Measurements from ENCODE around the gene NAA16.
A peak's percentile ranks its signal among the peaks of the same experiment; 100 is the strongest.

Gene NAA16

DNA sequence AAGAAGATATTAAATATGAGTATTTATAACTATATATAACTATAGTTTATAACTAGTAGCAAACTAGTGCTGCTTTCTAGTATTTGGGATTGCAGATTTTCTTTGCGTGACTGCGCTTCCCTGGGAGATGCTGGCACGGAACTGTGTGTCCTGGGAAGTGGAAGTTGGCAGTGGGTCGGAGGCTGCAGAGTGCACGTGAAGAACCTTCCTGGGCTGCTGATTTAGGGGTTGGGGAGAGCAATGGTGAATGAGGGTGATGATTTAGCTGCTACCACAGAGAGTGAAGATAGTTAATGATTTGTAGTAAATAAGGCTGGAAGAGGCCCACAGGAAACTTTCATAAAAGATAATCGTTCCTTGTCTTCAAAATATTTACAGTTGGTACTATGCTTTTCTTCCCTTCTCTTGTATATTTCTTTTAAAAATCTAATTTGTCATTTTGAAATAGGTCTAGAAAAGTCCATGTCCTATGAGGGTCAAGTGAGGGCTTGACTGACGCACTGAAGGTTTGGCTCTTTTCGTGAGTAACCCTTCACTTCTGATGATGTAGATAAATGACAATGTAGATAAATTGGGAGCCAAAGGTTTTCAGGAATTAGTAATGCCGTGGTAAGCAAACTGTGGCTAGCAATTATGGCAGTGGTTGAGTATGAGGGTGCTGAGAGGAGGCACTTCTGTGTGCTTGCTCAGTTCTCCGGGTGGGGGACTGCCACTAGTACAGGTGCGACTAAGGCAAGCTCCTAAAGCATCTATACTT lies 3.0 kb upstream of the NAA16 start:
- TF ChIP-seq, protein P1, sequence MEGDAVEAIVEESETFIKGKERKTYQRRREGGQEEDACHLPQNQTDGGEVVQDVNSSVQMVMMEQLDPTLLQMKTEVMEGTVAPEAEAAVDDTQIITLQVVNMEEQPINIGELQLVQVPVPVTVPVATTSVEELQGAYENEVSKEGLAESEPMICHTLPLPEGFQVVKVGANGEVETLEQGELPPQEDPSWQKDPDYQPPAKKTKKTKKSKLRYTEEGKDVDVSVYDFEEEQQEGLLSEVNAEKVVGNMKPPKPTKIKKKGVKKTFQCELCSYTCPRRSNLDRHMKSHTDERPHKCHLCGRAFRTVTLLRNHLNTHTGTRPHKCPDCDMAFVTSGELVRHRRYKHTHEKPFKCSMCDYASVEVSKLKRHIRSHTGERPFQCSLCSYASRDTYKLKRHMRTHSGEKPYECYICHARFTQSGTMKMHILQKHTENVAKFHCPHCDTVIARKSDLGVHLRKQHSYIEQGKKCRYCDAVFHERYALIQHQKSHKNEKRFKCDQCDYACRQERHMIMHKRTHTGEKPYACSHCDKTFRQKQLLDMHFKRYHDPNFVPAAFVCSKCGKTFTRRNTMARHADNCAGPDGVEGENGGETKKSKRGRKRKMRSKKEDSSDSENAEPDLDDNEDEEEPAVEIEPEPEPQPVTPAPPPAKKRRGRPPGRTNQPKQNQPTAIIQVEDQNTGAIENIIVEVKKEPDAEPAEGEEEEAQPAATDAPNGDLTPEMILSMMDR (IDR thresholded peaks at IDR 0.05) = no peak
- no peaks in the 10 kb centered on the region for H3K27me3 ChIP-seq
- H3K27ac ChIP-seq = no peak overlapping the region
- no peaks in the 10 kb centered on the region for H3K36me3 ChIP-seq
- intact Hi-C loops (cut with DNase I; ENCODE audit: low total_unique reads) = no loop called here
- no peak overlapping the region for H3K4me3 ChIP-seq
- no peaks in the 10 kb centered on the region for H3K9me3 ChIP-seq
- no peak for DNase-seq
- peaks cover 0 to 5% (median 2%) of the 10 kb centered on the region in 4 donors for H3K4me1 ChIP-seq

DNA sequence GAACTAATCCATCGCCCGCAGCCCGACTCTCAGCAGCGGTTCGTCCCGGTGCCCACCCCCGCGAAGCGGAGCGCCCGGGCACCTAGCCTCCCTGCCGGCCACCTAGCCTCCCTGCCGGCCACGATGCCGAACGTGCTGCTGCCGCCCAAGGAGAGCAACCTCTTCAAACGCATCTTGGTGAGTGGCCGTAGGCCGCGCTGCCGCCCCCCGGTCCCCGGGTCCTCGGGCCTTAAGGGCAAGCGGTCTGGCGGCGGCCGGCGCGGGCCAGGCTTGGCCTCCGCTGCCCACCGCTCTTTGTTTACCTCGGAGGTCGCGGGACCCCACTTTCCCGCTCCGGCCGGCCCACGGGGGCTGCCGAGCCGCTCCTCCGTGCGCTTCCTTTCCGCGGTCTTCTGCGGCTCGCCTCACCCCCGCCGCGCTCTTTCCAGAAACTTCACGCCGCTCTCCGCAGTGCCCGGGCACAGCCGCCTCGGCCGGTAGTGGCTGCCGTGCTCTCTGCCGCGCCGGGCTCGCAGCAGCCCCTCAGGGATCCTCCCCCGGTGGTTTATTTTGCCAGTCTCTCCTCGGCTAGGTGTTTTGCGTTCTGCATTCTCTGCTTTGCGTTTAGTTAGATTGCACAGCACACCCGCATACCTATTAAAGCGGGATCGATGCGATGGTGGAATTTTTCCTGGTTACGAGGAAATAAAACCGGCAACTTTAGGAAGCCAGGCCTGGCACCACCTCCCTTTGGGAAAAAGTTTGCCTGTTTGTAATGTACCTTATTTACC lies 524 bp downstream of the NAA16 start:
- Histone ChIP-seq H3K4me3 (peak overlapping the region; percentile 91 to 97), H3K4me1 (peaks cover 0 to 34% (median 17%) of the 10 kb centered on the region in 4 donors), H3K36me3 (peaks cover 0 to under 1% (median 0%) of the 10 kb centered on the region in 3 donors), H3K27ac (peak overlapping the region; percentile 95 to 97), H3K27me3 (no peaks in the 10 kb centered on the region), H3K9me3 (no peaks in the 10 kb centered on the region)
- TF ChIP-seq, protein P1 (IDR thresholded peaks at IDR 0.05) = peak in 1 of 2 experiments; percentile 17
- intact Hi-C loops (cut with DNase I; ENCODE audit: low total_unique reads) = loop anchor here (2.0 kb wide), 1 partner anchor 51 kb away; no protein-coding TSS in a partner anchor
- DNase-seq = peak; percentile 22 to 65

DNA sequence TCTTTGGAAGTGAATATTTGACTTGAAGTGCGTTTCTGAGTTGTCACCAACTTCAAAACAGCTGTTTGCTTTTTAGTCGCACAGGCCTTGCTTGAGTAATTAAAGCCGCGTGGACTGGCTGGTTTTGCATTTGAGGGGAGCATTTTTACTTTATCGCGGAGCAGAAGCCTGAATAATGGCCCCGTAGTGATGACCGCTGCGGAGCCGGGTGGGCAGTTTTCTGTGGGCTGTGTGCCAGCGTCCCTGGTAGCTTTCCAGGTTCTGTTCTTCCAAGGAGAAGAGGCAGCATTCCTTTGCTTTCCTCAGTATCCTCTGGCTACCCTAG lies 1.1 kb downstream of the NAA16 start:
- Histone ChIP-seq H3K36me3 (peaks cover 0 to 6% (median 0%) of the 10 kb centered on the region in 3 donors), H3K9me3 (no peaks in the 10 kb centered on the region), H3K4me1 (peaks cover 0 to 34% (median 17%) of the 10 kb centered on the region in 4 donors), H3K27me3 (no peaks in the 10 kb centered on the region), H3K4me3 (peak overlapping the region; percentile 91 to 97), H3K27ac (peak overlapping the region; percentile 95 to 97)
- DNase-seq = peak in 1 of 2 donors; percentile 28
- TF ChIP-seq, protein P1 (IDR thresholded peaks at IDR 0.05) = no peak
- intact Hi-C loops (cut with DNase I; ENCODE audit: low total_unique reads) = no loop called here

DNA sequence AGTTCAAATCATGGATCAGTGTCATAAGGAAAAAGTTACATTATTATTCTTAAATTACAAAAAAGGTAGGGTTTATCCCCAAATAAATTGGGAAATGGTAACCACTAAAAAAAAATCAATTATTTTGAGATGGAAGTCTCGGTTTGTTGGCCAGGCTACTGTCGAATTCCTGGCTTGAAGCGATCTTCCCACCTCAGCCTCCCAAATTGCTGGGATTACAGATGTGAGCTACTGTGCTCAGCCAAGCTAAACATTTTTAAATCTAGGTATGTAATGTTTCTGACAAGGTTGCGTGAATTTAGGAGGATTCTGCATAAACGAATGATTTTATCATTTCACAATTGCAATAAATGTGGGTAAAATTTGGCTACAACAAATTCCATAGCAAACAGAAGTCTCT lies 2.0 kb downstream of the NAA16 start:
- TF ChIP-seq, protein P1 (IDR thresholded peaks at IDR 0.05) = no peak
- intact Hi-C loops (cut with DNase I; ENCODE audit: low total_unique reads) = no loop called here
- H3K4me1 ChIP-seq = peaks cover 0 to 34% (median 17%) of the 10 kb centered on the region in 4 donors
- H3K9me3 ChIP-seq = no peaks in the 10 kb centered on the region
- no peak for DNase-seq
- H3K27ac ChIP-seq = no peak overlapping the region
- peaks cover 0 to 7% (median 0%) of the 10 kb centered on the region in 3 donors for H3K36me3 ChIP-seq
- peak overlapping the region in 1 of 2 donors; percentile 97 for H3K4me3 ChIP-seq
- no peaks in the 10 kb centered on the region for H3K27me3 ChIP-seq

DNA sequence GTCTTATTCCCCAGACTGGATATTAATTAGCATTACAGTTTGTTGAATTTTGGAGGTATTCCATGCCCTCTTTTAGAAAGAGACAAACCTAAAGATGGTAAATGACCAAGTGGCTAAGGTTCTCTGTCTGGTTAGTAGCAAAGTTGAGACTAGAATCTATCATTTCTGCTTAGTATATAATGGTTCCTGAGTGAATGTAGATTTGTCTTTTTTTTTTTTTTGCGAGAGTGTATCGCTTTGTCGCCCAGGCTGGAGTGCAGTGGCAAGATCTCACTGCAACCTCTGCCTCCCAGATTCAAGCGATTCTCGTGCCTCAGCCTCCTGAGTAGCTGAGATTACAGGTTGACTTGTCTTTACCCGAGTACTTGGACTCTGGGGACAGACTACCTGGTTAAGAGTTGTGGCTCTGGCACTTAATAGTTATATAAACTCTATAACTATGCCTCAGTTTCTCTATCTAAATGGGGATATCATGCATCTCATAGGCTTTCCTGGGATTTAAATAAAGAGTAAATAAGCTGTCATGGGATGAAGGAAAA lies 2.7 kb downstream of the NAA16 start:
- TF ChIP-seq, protein P1 (IDR thresholded peaks at IDR 0.05) = no peak
- H3K9me3 ChIP-seq = no peaks in the 10 kb centered on the region
- H3K27me3 ChIP-seq = no peaks in the 10 kb centered on the region
- intact Hi-C loops (cut with DNase I; ENCODE audit: low total_unique reads) = no loop called here
- no peak overlapping the region for H3K27ac ChIP-seq
- H3K4me1 ChIP-seq = peaks cover 0 to 39% (median 17%) of the 10 kb centered on the region in 4 donors
- peaks cover 0 to 7% (median 0%) of the 10 kb centered on the region in 3 donors for H3K36me3 ChIP-seq
- no peak for DNase-seq
- H3K4me3 ChIP-seq = no peak overlapping the region

Data from tibial artery (tissue), 4 donors.